HCEC 1CT (cell line): Measurements from ENCODE around the gene CAMTA1.
"Not testable (repeated sequence)": the region's sequence is repeated elsewhere in the genome, so short reads cannot be mapped to it uniquely, and the experiment has no call there.

Experiments
- DNase-seq: peaks from one replicate; pipeline ENCODE4 v3.0.0-alpha.2; 2017

Gene CAMTA1

GRCh38 chr1:7592120-7592798 lies 807.0 kb downstream of the CAMTA1 start:
- DNase-seq: no peak

- DNase-seq: no peak
These were observed 808.9 kb downstream of the CAMTA1 start for GRCh38 chr1:7594002-7594713.

- no peak for DNase-seq
These were observed 809.6 kb downstream of the CAMTA1 start for GRCh38 chr1:7594714-7595295.

- no peak for DNase-seq
These were observed 810.1 kb downstream of the CAMTA1 start for GRCh38 chr1:7595336-7595735.

GRCh38 chr1:7596126-7596965 lies 811.1 kb downstream of the CAMTA1 start:
- no peak for DNase-seq

- DNase-seq: not testable (repeated sequence)
These were observed 812.8 kb downstream of the CAMTA1 start for GRCh38 chr1:7598058-7598457.

GRCh38 chr1:7604906-7605305 lies 819.7 kb downstream of the CAMTA1 start:
- not testable (repeated sequence) for DNase-seq

- no peak for DNase-seq
These were observed 820.8 kb downstream of the CAMTA1 start for GRCh38 chr1:7606096-7606495.

- DNase-seq: no peak
These were observed 821.8 kb downstream of the CAMTA1 start for GRCh38 chr1:7607097-7607496.

GRCh38 chr1:7608628-7609305 lies 823.5 kb downstream of the CAMTA1 start:
- no peak for DNase-seq

GRCh38 chr1:7609311-7609994 lies 824.2 kb downstream of the CAMTA1 start:
- no peak for DNase-seq

- no peak for DNase-seq
These were observed 825.0 kb downstream of the CAMTA1 start for GRCh38 chr1:7610106-7610731.

GRCh38 chr1:7610936-7611335 lies 825.7 kb downstream of the CAMTA1 start:
- DNase-seq: no peak

- no peak for DNase-seq
These were observed 826.3 kb downstream of the CAMTA1 start for GRCh38 chr1:7611421-7612010.

- no peak for DNase-seq
These were observed 828.0 kb downstream of the CAMTA1 start for GRCh38 chr1:7613106-7613850.

GRCh38 chr1:7613851-7614205 lies 828.6 kb downstream of the CAMTA1 start:
- no peak for DNase-seq

GRCh38 chr1:7614576-7615074 lies 829.4 kb downstream of the CAMTA1 start:
- no peak for DNase-seq

- no peak for DNase-seq
These were observed 829.9 kb downstream of the CAMTA1 start for GRCh38 chr1:7615138-7615537.

- DNase-seq: peak; percentile 11
These were observed 831.0 kb downstream of the CAMTA1 start for GRCh38 chr1:7616076-7616832.

GRCh38 chr1:7616953-7617352 lies 831.7 kb downstream of the CAMTA1 start:
- no peak for DNase-seq
